RWPE1 (cell line): ENCODE results near the gene YWHAH.

ENCODE experiments used
- CTCF ChIA-PET: fragments of 350-600 bp; sonication (Branson Sonifier 250); formaldehyde crosslinking; extraction: SDS; loops from one replicate; lab custom pipeline; 2021; lab: Yijun Ruan, JAX
- POLR2A ChIA-PET: fragments of 400-600 bp; formaldehyde crosslinking; extraction: SDS; loops from one replicate; lab custom pipeline; 2020; ENCODE audit warnings: antibody characterized with exemption; ENCODE audit not compliant: low non-redundant PET; lab: Yijun Ruan, JAX
- DNase-seq: peaks from one replicate; pipeline ENCODE4 v3.0.0; 2012; ENCODE audit warnings: low spot score
- H3K27ac ChIP-seq: fragments of 450-650 bp; 2 replicates; pipeline ENCODE4 v1.5.1; 2017
- CTCF ChIP-seq: fragments of 450-650 bp; conservative IDR thresholded peaks from 2 replicates; pipeline ENCODE4 v1.5.1; 2017; ENCODE audit warnings: low read depth, mild to moderate bottlenecking

YWHAH gene

GRCh38 chr22:31937341-31937740 is 7.0 kb upstream of the YWHAH start:
- DNase-seq: no peak
- CTCF ChIA-PET: no interaction called here
- no peak overlapping the region for H3K27ac ChIP-seq
- TF ChIP-seq CTCF: no peak
- POLR2A ChIA-PET: no interaction called here

- no peak for TF ChIP-seq CTCF
- H3K27ac ChIP-seq: no peak overlapping the region
- CTCF ChIA-PET: no interaction called here
- POLR2A ChIA-PET: no interaction called here
- DNase-seq: no peak
Observed at GRCh38 chr22:31938296-31938695, 6.0 kb upstream of the YWHAH start.

GRCh38 chr22:31940506-31940905 is 3.8 kb upstream of the YWHAH start:
- POLR2A ChIA-PET: no interaction called here
- no peak overlapping the region for H3K27ac ChIP-seq
- CTCF ChIA-PET: no interaction called here
- no peak for DNase-seq
- TF ChIP-seq CTCF: no peak

GRCh38 chr22:31942091-31942490 is 2.2 kb upstream of the YWHAH start:
- no peak for DNase-seq
- H3K27ac ChIP-seq: no peak overlapping the region
- TF ChIP-seq CTCF: no peak
- ChIA-PET CTCF (no interaction called here), POLR2A (no interaction called here)

GRCh38 chr22:31943206-31943977 is 943 bp upstream of the YWHAH start:
- ChIA-PET CTCF (interaction anchor here (0.7 kb wide), 1 partner anchor 73 kb away, joined by 3 read pairs; no protein-coding TSS in a partner anchor), POLR2A (no interaction called here)
- peak overlapping the region; percentile 97 for H3K27ac ChIP-seq
- no peak for TF ChIP-seq CTCF
- no peak for DNase-seq

- peak; percentile 20 for DNase-seq
- TF ChIP-seq CTCF: no peak
- POLR2A ChIA-PET: no interaction called here
- H3K27ac ChIP-seq: peak overlapping the region; percentile 97
- CTCF ChIA-PET: interaction anchor here (0.6 kb wide), 1 partner anchor 72 kb away, joined by 4 read pairs; no protein-coding TSS in a partner anchor
Observed at GRCh38 chr22:31944700-31945442, 536 bp downstream of the YWHAH start.
